MCF 10A (cell line): Measurements from ENCODE around the gene HNF4A. TPM values are rescaled to one million over a fixed set of nuclear protein-coding genes. Genes with fewer than 3 reads are reported as not detected.

ENCODE experiments used
- BruUV-seq: library from RNA; stranded (reverse); fragments of 400-500 nt; replicated peaks from 2 replicates; lab custom pipeline; 2021; lab: Mats Ljungman, UMichigan
- CTCF ChIA-PET: fragments of 300-600 bp; sonication (Branson Sonifier 250); formaldehyde crosslinking; extraction: SDS; loops from one replicate; lab custom pipeline; 2021; ENCODE audit warnings: antibody characterized with exemption, inconsistent platforms; lab: Yijun Ruan, JAX
- POLR2A ChIA-PET: fragments of 300-600, 350-650 bp; sonication (Branson Sonifier 250); formaldehyde crosslinking; extraction: SDS; loops from one replicate; lab custom pipeline; 2020; ENCODE audit warnings: antibody characterized with exemption, inconsistent platforms; lab: Yijun Ruan, JAX
- DNase-seq: peaks from one replicate; pipeline ENCODE4 v3.0.0-alpha.2; 2018; ENCODE audit not compliant: unreplicated experiment
- H3K27ac Mint-ChIP-seq: one replicate; pipeline ENCODE4 v1.8.0; 2022; ENCODE audit warnings: mild to moderate bottlenecking, low read depth, mixed read lengths; ENCODE audit not compliant: unreplicated experiment
- H3K27me3 Mint-ChIP-seq: one replicate; pipeline ENCODE4 v1.8.0; 2022; ENCODE audit warnings: mixed read lengths; ENCODE audit not compliant: insufficient read depth, unreplicated experiment
- H3K36me3 Mint-ChIP-seq: one replicate; pipeline ENCODE4 v1.8.0; 2022; ENCODE audit warnings: mild to moderate bottlenecking, moderate library complexity, mixed read lengths; ENCODE audit not compliant: insufficient read depth, unreplicated experiment
- H3K4me1 Mint-ChIP-seq: one replicate; pipeline ENCODE4 v1.8.0; 2022; ENCODE audit warnings: mixed read lengths; ENCODE audit not compliant: insufficient read depth, unreplicated experiment
- H3K4me3 Mint-ChIP-seq: one replicate; pipeline ENCODE4 v1.8.0; 2022; ENCODE audit warnings: mild to moderate bottlenecking, moderate library complexity, mixed read lengths; ENCODE audit not compliant: unreplicated experiment
- H3K9me3 Mint-ChIP-seq: one replicate; pipeline ENCODE4 v1.8.0; 2022; ENCODE audit warnings: mixed read lengths; ENCODE audit not compliant: unreplicated experiment
- intact Hi-C: fragments of 100-400 bp; cut with micrococcal nuclease; formaldehyde crosslinking; loops from 2 replicates; pipeline ENCODE4 v1.14.1; 2022
- total RNA-seq: library from RNA; stranded (reverse); gene quantifications from 2 replicates; pipeline ENCODE4 v1.2.3, GENCODE V29; 2022
- TF ChIP-seq, protein P1 (sequence below): fragments of 200-600 bp; IDR thresholded peaks from one replicate; pipeline ENCODE4 v1.8.0; 2022; ENCODE audit warnings: antibody characterized with exemption, mild to moderate bottlenecking; ENCODE audit not compliant: unreplicated experiment

The HNF4A gene
- total RNA-seq, 1 experiment from 2014 or later = not detected

DNA sequence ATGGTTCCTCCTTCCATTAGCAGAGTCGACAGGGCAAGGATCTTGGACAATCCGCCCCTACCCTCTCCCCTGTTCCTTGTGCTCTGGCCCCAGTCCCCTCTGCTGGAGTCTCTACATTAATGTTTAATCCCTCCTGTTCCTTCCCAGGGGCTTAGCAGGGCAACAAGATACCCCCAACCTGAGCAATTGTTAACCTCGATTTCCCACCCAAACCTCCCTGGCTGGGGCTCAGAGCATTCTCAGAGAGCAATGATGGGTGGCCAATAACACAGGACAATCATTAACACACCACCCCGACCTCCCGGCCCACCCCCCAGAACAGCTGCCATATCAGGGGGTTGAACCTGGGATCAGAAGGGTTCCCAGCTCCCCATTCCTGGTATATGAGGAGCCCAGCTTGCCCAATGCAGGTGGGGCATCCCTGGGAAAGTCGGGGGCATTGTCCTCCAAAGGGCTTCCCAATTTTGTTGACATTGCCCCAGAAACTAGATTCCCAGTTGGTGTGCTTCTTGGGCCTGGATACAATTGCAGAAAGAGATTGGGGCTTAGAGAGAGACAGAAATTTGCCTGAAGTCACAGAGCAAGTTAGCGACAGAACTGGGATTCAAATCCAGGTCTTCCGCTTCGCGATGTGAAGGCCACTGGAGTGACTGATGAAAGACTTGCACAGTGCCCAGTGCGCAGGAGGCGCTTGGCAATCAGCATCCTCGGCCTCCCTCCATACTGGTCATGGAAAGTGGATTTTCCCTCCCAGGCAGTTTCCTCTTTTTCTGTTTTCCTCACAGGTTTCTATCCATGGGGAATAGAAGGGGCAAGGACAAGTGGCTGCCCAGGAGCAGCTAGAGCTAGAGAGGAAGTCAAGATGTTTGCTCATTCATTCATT lies 60.6 kb downstream of the HNF4A start:
- Mint-ChIP-seq H3K4me1 (no peaks in the 10 kb centered on the region), H3K27me3 (no peaks in the 10 kb centered on the region), H3K27ac (no peak overlapping the region), H3K36me3 (peaks cover 6% of the 10 kb centered on the region), H3K9me3 (no peaks in the 10 kb centered on the region), H3K4me3 (no peak overlapping the region)
- no TSS peak for BruUV-seq
- DNase-seq = no peak
- intact Hi-C loops = no loop called here
- ChIA-PET POLR2A (interaction anchor here (1.1 to 1.8 kb wide), 2 partner anchors 9 to 18 kb away, joined by 3 read pairs; no protein-coding TSS in a partner anchor), CTCF (no interaction called here)
- TF ChIP-seq, protein P1, sequence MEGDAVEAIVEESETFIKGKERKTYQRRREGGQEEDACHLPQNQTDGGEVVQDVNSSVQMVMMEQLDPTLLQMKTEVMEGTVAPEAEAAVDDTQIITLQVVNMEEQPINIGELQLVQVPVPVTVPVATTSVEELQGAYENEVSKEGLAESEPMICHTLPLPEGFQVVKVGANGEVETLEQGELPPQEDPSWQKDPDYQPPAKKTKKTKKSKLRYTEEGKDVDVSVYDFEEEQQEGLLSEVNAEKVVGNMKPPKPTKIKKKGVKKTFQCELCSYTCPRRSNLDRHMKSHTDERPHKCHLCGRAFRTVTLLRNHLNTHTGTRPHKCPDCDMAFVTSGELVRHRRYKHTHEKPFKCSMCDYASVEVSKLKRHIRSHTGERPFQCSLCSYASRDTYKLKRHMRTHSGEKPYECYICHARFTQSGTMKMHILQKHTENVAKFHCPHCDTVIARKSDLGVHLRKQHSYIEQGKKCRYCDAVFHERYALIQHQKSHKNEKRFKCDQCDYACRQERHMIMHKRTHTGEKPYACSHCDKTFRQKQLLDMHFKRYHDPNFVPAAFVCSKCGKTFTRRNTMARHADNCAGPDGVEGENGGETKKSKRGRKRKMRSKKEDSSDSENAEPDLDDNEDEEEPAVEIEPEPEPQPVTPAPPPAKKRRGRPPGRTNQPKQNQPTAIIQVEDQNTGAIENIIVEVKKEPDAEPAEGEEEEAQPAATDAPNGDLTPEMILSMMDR = no peak

GRCh38 chr20:44418069-44418905 lies 62.8 kb downstream of the HNF4A start:
- no peaks in the 10 kb centered on the region for H3K9me3 Mint-ChIP-seq
- BruUV-seq = no TSS peak
- H3K36me3 Mint-ChIP-seq = peaks cover 2% of the 10 kb centered on the region
- CTCF ChIA-PET = no interaction called here
- H3K27me3 Mint-ChIP-seq = no peaks in the 10 kb centered on the region
- POLR2A ChIA-PET = interaction anchor here (0.7 to 1.7 kb wide), 3 partner anchors 10 to 21 kb away, joined by 3 to 6 read pairs (median 3); no protein-coding TSS in a partner anchor
- TF ChIP-seq, protein P1 = no peak
- H3K4me3 Mint-ChIP-seq = no peak overlapping the region
- no peak overlapping the region for H3K27ac Mint-ChIP-seq
- no peak for DNase-seq
- peaks cover 6% of the 10 kb centered on the region for H3K4me1 Mint-ChIP-seq
- intact Hi-C loops = no loop called here

DNA sequence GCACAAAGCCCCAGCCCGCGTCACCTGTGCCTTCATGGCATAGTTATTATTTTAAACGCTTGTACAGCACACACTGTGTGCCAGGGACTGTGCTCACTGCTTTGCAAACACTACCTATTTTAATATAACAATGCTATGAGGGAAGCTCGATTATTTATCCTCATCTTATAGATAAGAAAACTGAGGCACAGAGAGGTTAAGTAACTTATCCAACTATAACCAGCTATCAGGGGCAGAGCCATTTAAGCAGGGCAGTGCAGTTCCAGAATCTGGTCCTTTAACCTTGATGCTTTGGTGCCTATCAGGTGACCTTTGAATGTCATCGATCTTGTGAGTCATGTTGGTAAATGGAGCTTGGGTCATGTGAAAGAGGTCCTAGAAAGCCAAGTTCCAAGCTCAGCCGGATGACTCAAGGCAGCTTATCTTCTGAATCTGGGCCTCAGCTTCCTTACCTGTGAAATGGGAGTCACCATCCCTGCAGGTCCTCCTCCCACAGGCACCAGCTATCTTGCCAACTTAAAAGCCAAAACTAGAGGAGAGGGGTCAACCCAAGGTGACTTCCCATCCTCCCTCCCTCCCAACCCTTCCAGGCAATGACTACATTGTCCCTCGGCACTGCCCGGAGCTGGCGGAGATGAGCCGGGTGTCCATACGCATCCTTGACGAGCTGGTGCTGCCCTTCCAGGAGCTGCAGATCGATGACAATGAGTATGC lies 63.8 kb downstream of the HNF4A start:
- Mint-ChIP-seq H3K4me1 (peaks cover 6% of the 10 kb centered on the region), H3K36me3 (no peaks in the 10 kb centered on the region), H3K9me3 (no peaks in the 10 kb centered on the region), H3K27ac (no peak overlapping the region), H3K4me3 (no peak overlapping the region), H3K27me3 (no peaks in the 10 kb centered on the region)
- DNase-seq = no peak
- POLR2A ChIA-PET = interaction anchor here (0.7 to 1.7 kb wide), 3 partner anchors 12 to 22 kb away, joined by 3 to 5 read pairs (median 3); no protein-coding TSS in a partner anchor
- no TSS peak for BruUV-seq
- intact Hi-C loops = no loop called here
- CTCF ChIA-PET = interaction anchor here (0.7 to 2.0 kb wide), 3 partner anchors 29 to 43 kb away, joined by 3 to 7 read pairs (median 3); no protein-coding TSS in a partner anchor
- TF ChIP-seq, protein P1 = no peak
